Measurements from ENCODE around the gene KCTD16.

The KCTD16 gene

GRCh38 chr5:144458216-144458615 lies 287.5 kb downstream of the KCTD16 start:
- TF ChIP-seq ZNF548 (tag by site-specific recombination; IDR thresholded peaks at IDR 0.05) (no peak), ZNF148 (tag by site-specific recombination; IDR thresholded peaks at IDR 0.05; ENCODE audit: borderline replicate concordance) (no peak), WT1 (tag by site-specific recombination; IDR thresholded peaks at IDR 0.05) (no peak), ZNF701 (tag by site-specific recombination; IDR thresholded peaks at IDR 0.05) (no peak)
- ChIA-PET CTCF (no interaction called here), POLR2A (no interaction called here)
- H3K4me1 ChIP-seq (ENCODE audit: control insufficient read depth, insufficient read depth, low read length): no peaks in the 10 kb centered on the region
- H3K27ac ChIP-seq (ENCODE audit: extremely low read depth, low read depth, low read length): no peak overlapping the region
- no peaks in the 10 kb centered on the region for H3K36me3 ChIP-seq (ENCODE audit: control insufficient read depth in 2 of 2, insufficient read depth in 1 of 2, low read length in 2 of 2)
- H3K9me3 ChIP-seq (ENCODE audit: control insufficient read depth, insufficient read depth, low read depth, low read length): no peaks in the 10 kb centered on the region
- H3K4me3 ChIP-seq (ENCODE audit: low read depth, low read length): no peak overlapping the region

GRCh38 chr5:144460600-144460999 lies 289.9 kb downstream of the KCTD16 start:
- Histone ChIP-seq H3K4me1 (ENCODE audit: control insufficient read depth, insufficient read depth, low read length) (no peaks in the 10 kb centered on the region), H3K9me3 (ENCODE audit: control insufficient read depth, insufficient read depth, low read depth, low read length) (no peaks in the 10 kb centered on the region), H3K4me3 (ENCODE audit: low read depth, low read length) (no peak overlapping the region), H3K36me3 (ENCODE audit: control insufficient read depth in 2 of 2, insufficient read depth in 1 of 2, low read length in 2 of 2) (no peaks in the 10 kb centered on the region), H3K27ac (ENCODE audit: extremely low read depth, low read depth, low read length) (no peak overlapping the region)
- ChIA-PET CTCF (no interaction called here), POLR2A (no interaction called here)
- no peak for TF ChIP-seq ZNF544 (tag by site-specific recombination; IDR thresholded peaks at IDR 0.05)
- no peak for TF ChIP-seq PBX3 (CRISPR knock-in tag; IDR thresholded peaks at IDR 0.05)
- no peak for TF ChIP-seq PRDM4 (tag by site-specific recombination; IDR thresholded peaks at IDR 0.05)
- TF ChIP-seq ZNF548 (tag by site-specific recombination; IDR thresholded peaks at IDR 0.05): no peak
- no peak for TF ChIP-seq KLF9 (tag by site-specific recombination; IDR thresholded peaks at IDR 0.05; ENCODE audit: low read depth)
- TF ChIP-seq ZNF184 (tag by site-specific recombination; IDR thresholded peaks at IDR 0.05): no peak
- no peak for TF ChIP-seq ZNF37A (tag by site-specific recombination; IDR thresholded peaks at IDR 0.05)
- no peak for TF ChIP-seq ZNF341 (tag by site-specific recombination; IDR thresholded peaks at IDR 0.05; ENCODE audit: low read depth)
- TF ChIP-seq ZNF280C (tag by site-specific recombination; IDR thresholded peaks at IDR 0.05): no peak
- no peak for TF ChIP-seq ZNF19 (tag by site-specific recombination; IDR thresholded peaks at IDR 0.05; ENCODE audit: low read depth)
- no peak for TF ChIP-seq ZNF302 (tag by site-specific recombination; IDR thresholded peaks at IDR 0.05; ENCODE audit: low read depth)

- ChIA-PET POLR2A (interaction anchor here (0.7 kb wide), 1 partner anchor 683 kb away, joined by 3 read pairs; no protein-coding TSS in a partner anchor), CTCF (no interaction called here)
- Histone ChIP-seq H3K4me1 (ENCODE audit: control insufficient read depth, insufficient read depth, low read length) (no peaks in the 10 kb centered on the region), H3K9me3 (ENCODE audit: control insufficient read depth, insufficient read depth, low read depth, low read length) (no peaks in the 10 kb centered on the region), H3K27ac (ENCODE audit: extremely low read depth, low read depth, low read length) (no peak overlapping the region), H3K4me3 (ENCODE audit: low read depth, low read length) (no peak overlapping the region), H3K36me3 (ENCODE audit: control insufficient read depth in 2 of 2, insufficient read depth in 1 of 2, low read length in 2 of 2) (no peaks in the 10 kb centered on the region)
- TF ChIP-seq TCF7L2 (IDR thresholded peaks at IDR 0.05; ENCODE audit: borderline replicate concordance, low read depth, low read length): no peak
- TF ChIP-seq ZNF423 (tag by site-specific recombination; IDR thresholded peaks at IDR 0.05): no peak
- TF ChIP-seq ZNF19 (tag by site-specific recombination; IDR thresholded peaks at IDR 0.05; ENCODE audit: low read depth): no peak
- TF ChIP-seq ZNF560 (tag by site-specific recombination; IDR thresholded peaks at IDR 0.05; ENCODE audit: borderline replicate concordance): no peak
- TF ChIP-seq ZNF530 (tag by site-specific recombination; IDR thresholded peaks at IDR 0.05; ENCODE audit: low read depth): no peak
- TF ChIP-seq ZNF558 (tag by site-specific recombination; IDR thresholded peaks at IDR 0.05): no peak
- no peak for TF ChIP-seq SP2 (tag by site-specific recombination; IDR thresholded peaks at IDR 0.05)
- TF ChIP-seq ZNF398 (tag by site-specific recombination; IDR thresholded peaks at IDR 0.05): no peak
Observed at GRCh38 chr5:144462577-144462976, 291.9 kb downstream of the KCTD16 start.
